PC-3 (cell line): ENCODE data around the gene HYLS1.
"Not testable (repeated sequence)": the region's sequence is repeated elsewhere in the genome, so short reads cannot be mapped to it uniquely, and the experiment has no call there.

Source experiments
- CTCF ChIP-seq: fragments of 300-600 bp; sonication (generic); conservative IDR thresholded peaks from 2 replicates; pipeline ENCODE4 v1.5.1; 2017; ENCODE audit warnings: antibody characterized with exemption, low read depth, mild to moderate bottlenecking, low read length
- EZH2 ChIP-seq: fragments of 300-600 bp; sonication (generic); IDR thresholded peaks from one replicate; pipeline ENCODE4 v1.6.1; 2017; ENCODE audit warnings: antibody characterized with exemption, mild to moderate bottlenecking, low read length; ENCODE audit not compliant: unreplicated experiment
- EZH2phosphoT487 ChIP-seq: fragments of 300-600 bp; sonication (generic); IDR thresholded peaks from 2 replicates; pipeline ENCODE4 v1.6.1; 2018; ENCODE audit warnings: mild to moderate bottlenecking, antibody characterized with exemption, low read length, borderline replicate concordance

GRCh38 chr11:125914601-125915000 lies 27.1 kb downstream of the HYLS1 start:
- not testable (repeated sequence) for TF ChIP-seq CTCF, EZH2, EZH2phosphoT487
